Activated naive CD8-positive, alpha-beta T cell treated with anti-CD3 and anti-CD28 coated beads for 36 hours (primary cell): ENCODE data around the gene NKX3-2. TPM values are rescaled to one million over a fixed set of nuclear protein-coding genes. Genes with fewer than 3 reads are reported as not detected.

ENCODE experiments used
- DNase-seq: peaks from one replicate; pipeline ENCODE4 v3.0.0; 2021
- H3K27ac Mint-ChIP-seq: one replicate; pipeline ENCODE4 v1.8.0; 2022; ENCODE audit warnings: mild to moderate bottlenecking, moderate library complexity, mixed read lengths
- H3K27me3 Mint-ChIP-seq: one replicate; pipeline ENCODE4 v1.8.0; 2022; ENCODE audit warnings: mild to moderate bottlenecking, mixed read lengths
- H3K36me3 Mint-ChIP-seq: one replicate; pipeline ENCODE4 v1.8.0; 2021; ENCODE audit warnings: mild to moderate bottlenecking, mixed read lengths
- H3K4me1 Mint-ChIP-seq: one replicate; pipeline ENCODE4 v1.8.0; 2021; ENCODE audit warnings: mixed read lengths
- H3K4me3 Mint-ChIP-seq: one replicate; pipeline ENCODE4 v1.8.0; 2022; ENCODE audit warnings: mild to moderate bottlenecking, moderate library complexity, mixed read lengths
- H3K9me3 Mint-ChIP-seq: one replicate; pipeline ENCODE4 v1.8.0; 2022; ENCODE audit warnings: mixed read lengths
- total RNA-seq, 2 experiments: library from RNA; stranded (reverse); gene quantifications; one replicate each; pipeline ENCODE4 v1.2.3, GENCODE V29; 2021

The NKX3-2 gene
- total RNA-seq, 2 experiments from 2014 or later, result not detected

DNA sequence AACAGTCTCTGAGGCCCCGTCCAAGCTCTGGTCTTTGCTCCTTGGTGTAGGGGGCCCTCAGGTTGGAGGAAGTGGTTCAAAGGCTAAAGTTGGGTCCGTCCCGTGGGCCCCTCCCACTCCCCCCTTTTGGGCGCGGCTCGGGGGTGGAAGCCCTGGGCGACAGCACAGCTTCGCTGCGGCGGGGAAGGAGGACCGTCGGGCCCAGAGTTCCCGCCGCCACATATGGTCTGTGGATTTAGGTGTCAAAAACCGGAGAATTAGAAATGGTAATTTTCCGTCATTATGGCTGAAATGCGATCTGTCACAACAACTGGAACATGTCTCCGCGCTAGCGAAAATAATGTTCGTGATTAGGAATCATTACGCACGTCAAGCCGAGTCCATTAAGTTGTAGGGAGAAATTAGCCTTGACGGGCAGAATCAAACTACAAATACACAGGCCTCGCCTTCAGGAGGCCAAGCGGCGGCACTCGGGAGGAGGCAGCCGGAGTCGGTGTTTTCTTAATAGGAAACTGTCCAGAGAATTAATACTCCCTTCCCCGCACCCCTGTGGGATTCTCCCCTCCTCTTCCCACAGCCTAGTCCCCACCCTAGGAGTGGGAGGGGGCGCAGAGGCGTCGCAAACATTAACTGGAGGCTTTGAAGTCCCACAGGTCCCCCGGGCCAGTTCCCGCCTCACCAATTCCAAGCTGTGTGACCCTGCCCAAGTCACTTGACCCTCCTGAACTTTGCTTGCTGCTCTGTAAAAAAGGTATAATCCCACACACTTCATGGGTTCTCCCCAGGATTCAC, 15.0 kb downstream of the NKX3-2 start:
- Mint-ChIP-seq H3K9me3 (peaks cover 4% of the 10 kb centered on the region), H3K27me3 (peaks cover 96% of the 10 kb centered on the region), H3K36me3 (peaks cover 11% of the 10 kb centered on the region), H3K4me1 (peaks cover 32% of the 10 kb centered on the region), H3K4me3 (peak overlapping the region; percentile 25), H3K27ac (peak overlapping the region; percentile 81)
- DNase-seq, result no peak

DNA sequence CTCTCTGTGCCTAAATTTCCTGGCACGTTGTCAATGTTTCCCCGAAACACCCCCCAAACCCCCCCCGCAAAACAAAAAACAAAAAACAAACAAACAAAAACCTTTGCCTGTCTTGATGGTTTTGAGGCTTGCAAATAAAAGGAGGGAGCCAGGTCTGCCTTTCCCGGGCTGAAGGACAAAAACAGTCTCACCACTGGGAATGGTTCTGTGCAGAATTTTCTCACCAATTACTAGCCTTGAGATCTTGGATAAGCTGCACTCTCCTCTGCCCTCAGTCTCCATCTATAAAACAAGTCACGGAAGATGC, 15.5 kb downstream of the NKX3-2 start:
- H3K27ac Mint-ChIP-seq, result peak overlapping the region; percentile 81
- peaks cover 96% of the 10 kb centered on the region for H3K27me3 Mint-ChIP-seq
- peaks cover 16% of the 10 kb centered on the region for H3K36me3 Mint-ChIP-seq
- H3K4me3 Mint-ChIP-seq, result peak overlapping the region; percentile 25
- H3K9me3 Mint-ChIP-seq, result peaks cover 4% of the 10 kb centered on the region
- peaks cover 30% of the 10 kb centered on the region for H3K4me1 Mint-ChIP-seq
- no peak for DNase-seq

DNA sequence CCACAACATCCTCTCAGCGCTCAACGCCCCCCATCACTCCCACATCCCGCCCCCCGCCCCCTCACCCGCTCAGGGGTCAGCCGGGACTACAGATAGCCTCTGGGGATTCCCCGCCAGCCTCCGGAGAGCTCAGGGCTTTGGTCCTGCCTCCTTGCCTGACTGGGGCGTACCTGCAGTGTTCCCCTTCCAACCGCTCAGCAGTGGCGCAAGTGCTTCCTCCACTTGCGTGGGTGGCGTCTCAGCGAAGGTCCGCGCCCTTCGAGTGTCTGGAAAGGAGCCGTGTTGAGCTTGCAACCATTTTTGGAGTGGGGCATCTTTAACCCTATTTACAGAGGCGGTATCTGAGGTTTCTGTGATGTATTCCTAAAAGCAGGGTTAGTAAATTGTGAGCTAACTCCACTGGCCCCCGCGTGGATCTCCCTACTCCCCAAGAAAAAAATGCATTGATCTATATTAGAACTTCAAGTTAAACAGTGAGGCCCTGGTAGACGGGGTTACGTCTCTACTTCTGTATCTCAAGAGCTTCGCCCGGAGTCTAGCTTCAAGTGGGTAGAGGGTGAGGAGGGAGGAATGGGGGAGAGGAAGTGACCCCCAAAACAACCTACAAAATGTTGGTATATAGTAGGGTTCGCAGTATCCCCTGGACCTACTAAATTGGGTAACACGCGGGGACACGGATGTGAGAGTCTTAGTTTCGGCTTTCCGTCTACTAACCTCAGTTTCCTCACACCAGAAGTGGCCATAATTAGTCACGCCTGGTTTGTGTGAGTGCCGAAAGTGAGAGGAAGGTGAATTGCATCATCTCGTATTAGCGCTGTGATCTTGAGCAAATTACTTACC, 16.1 kb downstream of the NKX3-2 start:
- Mint-ChIP-seq H3K27me3 (peaks cover 95% of the 10 kb centered on the region), H3K9me3 (peaks cover 4% of the 10 kb centered on the region), H3K4me1 (peaks cover 33% of the 10 kb centered on the region), H3K27ac (peak overlapping the region; percentile 81), H3K4me3 (peak overlapping the region; percentile 29), H3K36me3 (peaks cover 17% of the 10 kb centered on the region)
- DNase-seq, result no peak

DNA sequence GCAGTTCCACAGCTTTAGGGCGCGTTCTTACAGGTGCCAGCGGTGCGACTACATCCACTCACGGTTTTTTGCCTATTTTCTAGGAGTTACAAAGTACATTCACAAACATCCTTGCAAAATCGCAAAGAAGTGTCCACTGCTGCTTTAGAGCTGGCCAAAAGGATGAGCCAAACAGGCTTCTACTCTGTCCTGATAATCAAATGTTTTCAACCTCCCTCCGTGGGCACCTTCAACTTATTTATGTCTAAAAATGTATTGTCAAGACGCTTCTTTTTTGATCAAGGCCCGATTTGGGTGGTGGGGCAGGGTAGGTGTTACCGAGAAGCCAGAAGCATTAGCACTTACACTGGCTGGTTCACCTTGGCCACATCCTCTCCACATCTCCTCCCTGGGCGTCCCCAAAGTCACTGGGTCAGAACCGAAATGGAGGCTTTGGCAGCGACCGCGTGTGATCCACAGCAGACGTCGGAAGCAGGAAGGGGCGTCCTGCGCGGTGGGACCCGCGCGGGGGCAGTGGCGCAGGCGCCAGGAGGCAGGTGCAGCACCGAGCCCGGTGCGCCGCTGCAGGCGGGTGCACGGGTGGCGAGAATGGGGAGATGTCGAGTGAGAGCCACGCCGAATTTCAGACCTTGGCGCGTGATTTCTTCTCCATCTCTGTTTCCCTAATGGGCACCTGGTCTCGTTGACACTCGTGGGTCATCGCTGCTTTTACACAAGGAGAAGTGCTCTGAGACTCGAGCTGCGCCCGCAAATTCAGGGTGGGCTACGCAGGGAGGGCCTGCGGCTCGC, 16.9 kb downstream of the NKX3-2 start:
- H3K9me3 Mint-ChIP-seq, result peaks cover 4% of the 10 kb centered on the region
- H3K27me3 Mint-ChIP-seq, result peaks cover 95% of the 10 kb centered on the region
- no peak overlapping the region for H3K27ac Mint-ChIP-seq
- no peak for DNase-seq
- peaks cover 17% of the 10 kb centered on the region for H3K36me3 Mint-ChIP-seq
- H3K4me1 Mint-ChIP-seq, result peaks cover 36% of the 10 kb centered on the region
- peak overlapping the region; percentile 53 for H3K4me3 Mint-ChIP-seq

DNA sequence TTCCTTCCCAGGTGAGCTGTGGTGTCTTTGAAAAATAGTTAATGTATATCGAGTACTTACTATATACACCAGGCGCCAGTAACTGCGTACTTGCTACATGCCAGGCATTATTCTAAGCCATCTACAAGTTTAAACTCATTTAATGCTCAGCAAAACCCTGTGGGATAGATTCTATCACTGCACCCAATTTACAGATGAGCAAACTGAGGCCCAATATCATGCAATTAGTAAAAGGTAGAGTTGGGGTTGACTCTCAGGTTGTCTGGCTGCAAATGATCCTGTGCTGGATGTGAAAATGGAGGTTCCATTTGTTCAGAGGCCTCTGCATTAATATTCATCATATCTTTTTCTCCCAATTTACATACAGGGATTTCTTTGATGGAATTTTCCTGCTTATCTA, 17.6 kb downstream of the NKX3-2 start:
- no peak overlapping the region for H3K27ac Mint-ChIP-seq
- peaks cover 97% of the 10 kb centered on the region for H3K27me3 Mint-ChIP-seq
- peaks cover 34% of the 10 kb centered on the region for H3K4me1 Mint-ChIP-seq
- no peak overlapping the region for H3K4me3 Mint-ChIP-seq
- H3K36me3 Mint-ChIP-seq, result peaks cover 17% of the 10 kb centered on the region
- DNase-seq, result no peak
- peaks cover 4% of the 10 kb centered on the region for H3K9me3 Mint-ChIP-seq

DNA sequence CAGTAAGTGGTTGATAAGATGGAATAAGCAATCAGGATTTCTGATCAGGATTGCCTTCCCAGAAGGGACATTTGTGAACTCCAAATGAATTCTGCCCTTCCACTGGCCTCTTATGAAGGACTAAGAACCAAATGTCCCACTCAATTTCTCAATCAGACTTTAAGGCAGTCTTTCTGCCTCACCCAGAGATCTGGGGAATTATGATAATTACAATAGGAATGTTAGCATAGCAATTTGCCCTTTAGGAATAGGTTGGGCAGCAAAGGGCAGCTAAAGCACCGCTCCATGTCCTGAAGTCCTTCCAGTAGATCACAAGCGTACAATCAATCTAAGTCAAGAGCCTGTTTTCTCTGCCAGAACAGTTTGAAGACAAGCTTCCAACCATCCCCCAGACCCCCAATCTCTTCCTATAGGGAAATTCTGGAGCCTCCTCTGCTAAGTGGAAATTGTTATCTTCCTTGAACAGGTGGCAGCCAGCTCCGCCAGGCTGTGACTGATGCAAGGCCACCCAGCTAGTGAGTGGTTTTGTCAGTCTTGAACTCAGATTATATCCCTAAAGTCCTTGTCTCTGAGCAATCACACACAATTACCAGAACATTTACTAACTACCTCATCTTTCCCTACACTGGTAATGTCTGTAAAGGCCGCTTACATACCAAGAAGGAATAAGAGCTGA, 18.6 kb downstream of the NKX3-2 start:
- peaks cover 4% of the 10 kb centered on the region for H3K9me3 Mint-ChIP-seq
- no peak for DNase-seq
- H3K36me3 Mint-ChIP-seq, result peaks cover 17% of the 10 kb centered on the region
- H3K27ac Mint-ChIP-seq, result no peak overlapping the region
- peaks cover 94% of the 10 kb centered on the region for H3K27me3 Mint-ChIP-seq
- no peak overlapping the region for H3K4me3 Mint-ChIP-seq
- H3K4me1 Mint-ChIP-seq, result peaks cover 27% of the 10 kb centered on the region

DNA sequence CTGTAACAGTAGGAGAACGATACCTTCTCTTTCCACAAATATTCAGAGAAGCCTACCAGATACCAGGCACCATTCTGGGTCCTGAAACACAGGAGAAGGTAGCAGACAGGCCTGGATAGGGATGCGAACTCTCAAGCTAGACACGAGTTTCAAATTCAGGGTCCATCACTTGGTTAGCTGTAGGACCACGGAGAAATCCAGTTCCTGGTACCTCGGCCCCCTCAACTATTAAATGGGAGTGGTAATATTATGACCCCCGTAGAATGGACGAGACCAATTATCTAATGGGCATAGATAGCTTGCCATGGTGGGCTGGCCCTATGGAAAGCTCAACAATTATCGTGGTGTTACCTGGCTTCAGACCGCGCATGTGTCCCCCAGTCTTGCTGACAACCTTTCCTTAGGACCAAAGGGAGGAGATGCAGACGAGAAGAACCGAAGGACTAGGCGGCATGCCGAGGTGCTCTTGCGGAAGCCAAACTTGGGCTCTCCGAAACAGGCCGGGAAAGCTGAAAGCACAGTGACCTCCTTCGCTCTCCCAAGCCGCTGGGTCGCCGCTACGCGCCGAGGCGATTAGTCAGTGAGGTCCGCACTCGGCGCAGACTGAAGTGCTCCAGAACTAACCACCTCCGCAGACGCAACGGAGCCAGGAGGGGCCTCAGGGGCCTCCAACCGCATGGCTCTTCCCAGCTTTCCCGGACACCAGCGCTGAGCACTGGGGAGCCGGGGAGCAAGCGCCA, 19.6 kb downstream of the NKX3-2 start:
- no peak overlapping the region for H3K4me3 Mint-ChIP-seq

DNA sequence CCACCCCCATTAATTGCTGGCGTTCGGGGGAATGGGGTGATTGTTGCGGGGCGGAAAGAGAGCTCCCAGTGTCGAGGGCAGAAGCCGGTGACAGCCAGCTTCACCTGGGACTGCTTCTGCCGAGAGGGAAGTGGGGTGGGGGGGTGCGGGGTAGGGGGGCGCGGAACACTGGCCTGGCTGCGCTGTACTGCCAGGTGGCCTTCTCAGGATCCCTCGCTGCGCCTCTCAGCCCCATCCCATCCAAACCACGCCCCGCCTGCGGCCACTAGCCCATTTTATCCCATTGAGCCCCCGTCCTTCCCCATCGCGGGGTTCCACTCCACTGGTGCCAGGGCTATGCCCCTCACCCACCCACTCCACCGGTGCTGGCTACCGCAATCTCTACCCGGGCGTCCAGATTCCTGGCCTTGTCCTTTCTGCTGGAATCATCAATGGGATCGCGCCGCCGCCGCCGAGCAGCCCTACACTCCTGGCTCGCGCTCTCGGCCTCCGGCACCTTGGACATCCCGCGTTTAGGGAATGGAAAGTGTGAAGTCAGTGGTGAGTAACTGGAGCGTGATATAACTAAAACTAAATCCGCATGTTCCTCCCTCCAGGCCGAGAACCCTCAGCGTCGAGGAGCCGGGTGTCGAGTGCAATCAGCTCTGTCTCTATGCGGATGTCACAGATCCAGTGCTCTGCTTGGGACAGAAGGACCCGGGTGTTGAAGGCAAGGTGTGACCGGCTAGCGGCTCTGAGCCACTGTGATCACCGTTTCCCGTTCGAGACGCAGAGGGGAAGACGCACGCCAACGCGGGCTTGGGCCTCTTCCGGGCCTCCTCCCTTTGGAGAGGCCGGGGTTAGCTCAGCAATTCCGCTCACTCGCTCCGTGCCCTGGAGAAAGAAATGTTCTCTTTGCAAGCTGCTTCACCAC, 20.5 kb downstream of the NKX3-2 start:
- no peak overlapping the region for H3K27ac Mint-ChIP-seq
- DNase-seq, result no peak
- no peak overlapping the region for H3K4me3 Mint-ChIP-seq
- peaks cover 93% of the 10 kb centered on the region for H3K27me3 Mint-ChIP-seq
- peaks cover 21% of the 10 kb centered on the region for H3K4me1 Mint-ChIP-seq
- H3K36me3 Mint-ChIP-seq, result peaks cover 14% of the 10 kb centered on the region
- H3K9me3 Mint-ChIP-seq, result peaks cover 3% of the 10 kb centered on the region

More for the DNA sequence above, 19.6 kb downstream of the NKX3-2 start:
- no peak for DNase-seq
- H3K27me3 Mint-ChIP-seq, result peaks cover 93% of the 10 kb centered on the region
- peaks cover 17% of the 10 kb centered on the region for H3K36me3 Mint-ChIP-seq
- peaks cover 4% of the 10 kb centered on the region for H3K9me3 Mint-ChIP-seq
- H3K27ac Mint-ChIP-seq, result no peak overlapping the region
- peaks cover 25% of the 10 kb centered on the region for H3K4me1 Mint-ChIP-seq

DNA sequence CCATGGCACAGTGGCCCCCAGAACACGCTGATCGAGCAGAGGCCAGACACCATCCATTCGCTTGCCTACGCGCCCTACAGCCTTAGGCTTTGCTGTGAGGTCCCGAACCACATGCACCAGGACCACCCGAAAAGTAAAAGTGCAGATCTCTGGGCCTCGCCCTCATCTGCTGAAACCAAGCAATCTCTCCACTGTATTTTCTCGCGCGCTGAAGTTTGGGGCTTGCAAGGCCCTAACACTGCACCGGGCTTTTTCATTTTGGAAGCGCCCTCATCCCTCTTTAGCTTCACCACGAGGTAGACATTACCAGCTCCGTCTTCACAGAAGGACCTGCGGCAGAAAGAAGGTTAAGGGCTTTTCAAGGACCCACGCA, 21.2 kb downstream of the NKX3-2 start:
- H3K9me3 Mint-ChIP-seq, result no peaks in the 10 kb centered on the region
- peaks cover 14% of the 10 kb centered on the region for H3K4me1 Mint-ChIP-seq
- peaks cover 87% of the 10 kb centered on the region for H3K27me3 Mint-ChIP-seq
- H3K4me3 Mint-ChIP-seq, result peak overlapping the region; percentile 7
- H3K36me3 Mint-ChIP-seq, result peaks cover 13% of the 10 kb centered on the region
- DNase-seq, result no peak
- peak overlapping the region; percentile 42 for H3K27ac Mint-ChIP-seq

DNA sequence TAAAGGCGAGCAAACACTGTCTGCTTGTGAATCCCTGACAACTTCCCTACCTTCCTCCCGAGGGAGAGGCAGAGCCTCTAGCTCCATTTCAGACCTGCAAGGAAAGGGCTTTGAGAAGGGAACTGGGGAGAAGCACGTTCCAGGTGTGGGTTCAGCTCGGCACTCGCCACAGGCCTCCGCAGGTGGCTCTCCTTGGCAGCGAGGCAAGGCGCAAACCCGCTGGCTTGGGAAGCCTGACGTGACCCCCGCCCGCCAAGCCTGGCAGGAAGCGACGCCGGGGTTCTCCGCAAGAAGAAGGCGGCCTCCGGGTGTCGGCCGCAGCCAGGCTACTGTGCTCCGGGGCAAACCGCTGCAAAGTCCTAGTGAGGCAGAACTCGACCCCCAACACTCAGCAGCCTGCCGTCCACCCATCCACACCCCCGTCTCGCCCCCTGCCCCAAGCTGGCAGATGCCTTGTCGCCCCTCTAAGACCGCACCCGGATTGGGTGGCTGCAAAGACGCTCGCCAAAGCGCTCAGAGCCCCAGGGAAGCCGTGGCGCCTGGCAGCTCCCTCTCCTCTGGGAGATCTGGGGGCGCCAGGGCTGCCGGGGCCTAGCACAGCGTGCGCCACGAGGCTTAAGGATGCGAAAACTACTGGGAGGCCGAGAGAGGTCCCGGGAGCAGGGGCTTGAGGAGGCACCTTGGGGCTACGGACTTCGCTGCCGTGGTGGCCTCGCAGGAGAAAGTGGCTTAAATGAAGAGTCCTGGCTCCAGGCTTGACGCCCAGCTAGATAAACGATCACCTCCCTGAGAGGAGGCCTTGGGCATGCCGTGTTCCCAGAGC, 21.8 kb downstream of the NKX3-2 start:
- Mint-ChIP-seq H3K27ac (no peak overlapping the region), H3K9me3 (no peaks in the 10 kb centered on the region), H3K27me3 (peaks cover 83% of the 10 kb centered on the region), H3K4me3 (peak overlapping the region; percentile 32), H3K36me3 (peaks cover 13% of the 10 kb centered on the region), H3K4me1 (peaks cover 12% of the 10 kb centered on the region)
- DNase-seq, result no peak

DNA sequence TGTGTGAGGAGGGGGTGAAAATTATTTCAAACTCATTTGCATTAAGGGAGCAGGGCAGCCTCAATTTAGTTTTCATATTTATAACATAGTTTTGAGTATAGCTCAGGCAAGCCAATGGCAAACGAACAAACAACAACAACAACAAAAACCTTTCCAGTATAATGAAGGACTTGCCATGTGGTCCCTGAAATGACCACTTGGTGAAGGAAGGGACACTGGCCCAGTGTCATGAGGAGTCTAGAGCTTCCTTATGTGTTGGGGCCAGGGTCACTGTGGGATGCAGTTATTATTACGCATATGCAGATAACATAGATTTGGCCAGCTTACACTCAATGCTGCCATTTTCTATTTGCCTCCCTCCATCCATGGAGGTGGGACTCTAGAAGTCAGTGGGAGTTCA, 23.3 kb downstream of the NKX3-2 start:
- Mint-ChIP-seq H3K36me3 (peaks cover 11% of the 10 kb centered on the region), H3K4me3 (no peak overlapping the region), H3K4me1 (peaks cover 8% of the 10 kb centered on the region), H3K27me3 (peaks cover 77% of the 10 kb centered on the region), H3K9me3 (no peaks in the 10 kb centered on the region), H3K27ac (no peak overlapping the region)
- DNase-seq, result no peak

DNA sequence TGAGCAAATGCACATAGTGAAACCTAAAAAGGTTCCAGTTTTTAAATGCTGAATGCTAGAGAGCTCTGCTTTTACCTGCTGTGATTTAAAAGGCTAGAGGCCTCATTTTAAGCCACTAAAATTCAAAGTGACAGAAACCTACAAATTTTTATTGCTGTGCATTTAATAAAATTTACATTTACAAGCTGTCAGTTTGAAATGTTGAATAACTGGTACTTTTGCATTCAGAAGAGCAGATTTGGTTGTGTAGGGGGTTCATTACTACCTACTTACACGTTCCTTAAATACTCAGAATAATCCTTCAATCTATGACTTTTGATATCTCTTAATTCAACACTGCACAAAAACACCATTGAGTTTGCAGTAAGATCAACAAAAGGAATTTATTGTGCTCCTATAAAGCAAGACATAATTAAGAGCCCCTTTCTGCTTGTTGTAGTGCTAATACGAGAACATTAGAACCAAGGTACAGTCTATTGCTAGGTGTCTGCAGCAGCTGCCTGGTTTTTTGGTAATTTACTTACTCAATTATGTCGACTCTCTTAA, 27.9 kb downstream of the NKX3-2 start:
- no peaks in the 10 kb centered on the region for H3K36me3 Mint-ChIP-seq
- DNase-seq, result no peak
- H3K4me1 Mint-ChIP-seq, result no peaks in the 10 kb centered on the region
- H3K27ac Mint-ChIP-seq, result no peak overlapping the region
- H3K9me3 Mint-ChIP-seq, result no peaks in the 10 kb centered on the region
- peaks cover 72% of the 10 kb centered on the region for H3K27me3 Mint-ChIP-seq
- H3K4me3 Mint-ChIP-seq, result no peak overlapping the region
